Urinary bladder (tissue), 4 donors: ENCODE results near the gene AMBRA1. TPM values are rescaled to one million over a fixed set of nuclear protein-coding genes. Genes with fewer than 3 reads are reported as not detected.

ENCODE experiments used
- DNase-seq: peaks from one replicate; pipeline ENCODE4 v3.0.0-alpha.2; 2015; ENCODE audit errors: extremely low spot score
- H3K27ac ChIP-seq: one replicate; pipeline ENCODE4 v1.5.1; 2013; ENCODE audit warnings: low read depth, mild to moderate bottlenecking, moderate library complexity
- H3K36me3 ChIP-seq: one replicate; pipeline ENCODE4 v1.6.1; 2013; ENCODE audit warnings: mild to moderate bottlenecking, moderate library complexity; ENCODE audit not compliant: insufficient read depth
- H3K4me1 ChIP-seq: one replicate; pipeline ENCODE4 v1.6.1; 2013; ENCODE audit warnings: mild to moderate bottlenecking, moderate library complexity; ENCODE audit not compliant: insufficient read depth
- H3K4me3 ChIP-seq: one replicate; pipeline ENCODE4 v1.5.1; 2013; ENCODE audit warnings: low read depth, low read length
- WGBS: extraction: QIAGEN DNeasy Blood & Tissue Kit; methylation state at CpG from one replicate; pipeline ENCODE4 v1.1.7; 2013; 5-methylcytosine and 5-hydroxymethylcytosine counted together
- polyA plus RNA-seq: library from polyadenylated mRNA; stranded (reverse); fragments of 200-250 nt; gene quantifications from one replicate; pipeline ENCODE4 v1.2.3, GENCODE V29; 2013
- total RNA-seq: library from RNA; depleted of rRNA; stranded (reverse); fragments of >200 nt; gene quantifications from one replicate; pipeline ENCODE4 v1.2.3, GENCODE V29; 2014
- donor health status: healthy with polysubstance abuse.
- donor health status: healthy.

Gene AMBRA1
- total and polyA plus RNA-seq, 2 donors: 21.9 to 22.9 TPM

- no peaks in the 10 kb centered on the region for H3K4me1 ChIP-seq
- no peak overlapping the region for H3K4me3 ChIP-seq
- no peaks in the 10 kb centered on the region for H3K36me3 ChIP-seq
- DNase-seq: no peak
- no peak overlapping the region for H3K27ac ChIP-seq
Measured at GRCh38 chr11:46490666-46491065, 103.2 kb downstream of the AMBRA1 start.

DNA sequence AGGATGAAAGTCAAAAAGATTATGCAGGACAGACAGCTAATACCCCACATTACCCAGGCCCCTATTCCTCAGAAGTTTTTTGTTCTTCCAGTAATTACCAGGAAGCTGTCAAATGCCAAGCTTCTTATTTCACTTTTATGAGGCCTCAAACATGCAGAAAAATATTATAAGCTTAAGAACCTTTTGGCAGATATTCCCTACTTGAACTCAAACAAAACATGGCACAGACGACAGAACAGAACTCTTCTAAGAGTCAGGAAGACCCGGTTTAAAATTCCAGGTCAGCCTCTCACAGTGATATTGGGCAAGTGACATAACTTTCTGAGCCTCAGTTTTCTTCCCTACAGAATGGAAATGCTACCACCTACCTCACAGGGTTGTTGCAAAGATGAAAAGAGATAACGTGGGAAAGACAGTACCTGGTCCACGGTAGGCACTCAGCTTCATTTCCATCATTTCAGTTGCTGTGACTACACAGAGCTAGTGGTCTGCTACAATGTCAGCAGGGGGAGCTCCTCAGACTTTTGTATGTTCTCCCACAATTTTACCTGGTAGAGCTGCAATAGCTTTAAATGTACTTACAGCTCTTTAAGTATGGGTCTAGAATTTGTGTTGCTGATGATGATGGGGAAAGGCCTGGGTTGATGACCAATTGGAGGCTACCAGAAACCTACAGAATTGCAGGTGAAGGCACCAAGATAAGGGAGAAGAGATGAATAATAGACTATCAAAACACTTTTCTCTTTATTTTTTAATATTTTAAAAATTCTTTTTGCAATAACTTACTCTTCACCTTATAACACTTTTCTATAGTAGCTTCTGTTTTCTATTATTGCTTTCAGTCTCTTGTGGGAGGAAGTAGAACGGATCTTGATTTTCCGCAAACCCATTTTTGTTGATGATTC, 103.9 kb downstream of the AMBRA1 start:
- Histone ChIP-seq H3K36me3 (no peaks in the 10 kb centered on the region), H3K4me3 (no peak overlapping the region), H3K27ac (no peak overlapping the region), H3K4me1 (no peaks in the 10 kb centered on the region)
- 68% methylated on average over 6 of the region's 6 CpGs for WGBS
- no peak for DNase-seq

- Histone ChIP-seq H3K4me3 (no peak overlapping the region), H3K36me3 (no peaks in the 10 kb centered on the region), H3K27ac (no peak overlapping the region), H3K4me1 (no peaks in the 10 kb centered on the region)
- WGBS: 70% methylated on average over 4 of the region's 4 CpGs
- DNase-seq: no peak
Measured at GRCh38 chr11:46485856-46486443, 107.9 kb downstream of the AMBRA1 start.

- Histone ChIP-seq H3K4me1 (no peaks in the 10 kb centered on the region), H3K4me3 (no peak overlapping the region), H3K36me3 (no peaks in the 10 kb centered on the region), H3K27ac (no peak overlapping the region)
- no peak for DNase-seq
Measured at GRCh38 chr11:46484101-46484500, 109.7 kb downstream of the AMBRA1 start.

- H3K36me3 ChIP-seq: no peaks in the 10 kb centered on the region
- DNase-seq: no peak
- WGBS: 48% methylated on average over 3 of the region's 3 CpGs
- H3K4me3 ChIP-seq: no peak overlapping the region
- H3K27ac ChIP-seq: no peak overlapping the region
- no peaks in the 10 kb centered on the region for H3K4me1 ChIP-seq
Measured at GRCh38 chr11:46480909-46481308, 112.9 kb downstream of the AMBRA1 start.

- Histone ChIP-seq H3K4me1 (no peaks in the 10 kb centered on the region), H3K4me3 (no peak overlapping the region), H3K36me3 (no peaks in the 10 kb centered on the region), H3K27ac (no peak overlapping the region)
- 95% methylated on average over 2 of the region's 2 CpGs for WGBS
- DNase-seq: no peak
Measured at GRCh38 chr11:46480166-46480726, 113.6 kb downstream of the AMBRA1 start.

GRCh38 chr11:46479601-46480000, 114.2 kb downstream of the AMBRA1 start:
- Histone ChIP-seq H3K4me3 (no peak overlapping the region), H3K4me1 (no peaks in the 10 kb centered on the region), H3K36me3 (no peaks in the 10 kb centered on the region), H3K27ac (no peak overlapping the region)
- DNase-seq: no peak
- 96% methylated on average over 7 of the region's 7 CpGs for WGBS

DNA sequence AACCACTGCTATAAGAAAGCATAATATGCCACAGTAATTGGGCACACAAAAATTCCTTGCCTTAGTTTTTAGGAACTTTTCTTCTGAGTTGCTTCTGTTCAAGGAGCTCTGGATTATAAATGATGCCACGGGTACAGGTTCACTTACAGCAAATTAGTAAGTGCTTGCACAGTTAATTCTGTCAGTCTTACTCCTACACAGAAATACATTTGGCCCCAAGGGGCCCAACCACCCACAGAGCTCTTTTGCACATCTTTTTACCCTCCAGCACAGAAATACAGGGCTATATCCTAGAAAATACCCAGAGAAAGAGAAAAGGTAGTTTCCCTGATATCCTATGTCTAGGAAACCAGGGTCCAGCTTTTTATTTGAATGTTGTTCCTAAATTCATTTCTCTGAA, 115.6 kb downstream of the AMBRA1 start:
- WGBS: 39% methylated on average over 1 of the region's 1 CpG
- no peaks in the 10 kb centered on the region for H3K36me3 ChIP-seq
- H3K4me3 ChIP-seq: no peak overlapping the region
- no peak for DNase-seq
- H3K4me1 ChIP-seq: no peaks in the 10 kb centered on the region
- no peak overlapping the region for H3K27ac ChIP-seq

DNA sequence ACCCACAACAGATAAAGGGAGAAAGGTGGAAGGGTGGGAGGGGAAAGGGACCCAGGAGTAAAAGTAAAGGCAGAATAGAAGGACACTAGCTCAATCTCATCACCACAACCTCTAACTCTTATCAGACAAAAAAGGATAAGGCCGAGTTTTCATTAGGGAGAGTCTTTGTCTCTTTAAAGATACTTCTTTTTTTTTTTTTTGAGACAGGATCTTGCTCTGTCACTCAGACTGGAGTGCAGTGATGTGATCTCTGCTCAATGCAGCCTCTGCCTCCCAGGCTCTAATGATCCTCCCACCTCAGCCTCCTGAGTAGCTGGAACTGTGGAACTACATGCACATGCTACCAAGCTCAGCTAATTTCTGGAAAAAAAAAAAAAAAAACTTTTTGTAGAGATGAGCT, 116.7 kb downstream of the AMBRA1 start:
- Histone ChIP-seq H3K36me3 (no peaks in the 10 kb centered on the region), H3K4me3 (no peak overlapping the region), H3K27ac (no peak overlapping the region), H3K4me1 (no peaks in the 10 kb centered on the region)
- DNase-seq: no peak
- 82% methylated on average over 1 of the region's 1 CpG for WGBS

DNA sequence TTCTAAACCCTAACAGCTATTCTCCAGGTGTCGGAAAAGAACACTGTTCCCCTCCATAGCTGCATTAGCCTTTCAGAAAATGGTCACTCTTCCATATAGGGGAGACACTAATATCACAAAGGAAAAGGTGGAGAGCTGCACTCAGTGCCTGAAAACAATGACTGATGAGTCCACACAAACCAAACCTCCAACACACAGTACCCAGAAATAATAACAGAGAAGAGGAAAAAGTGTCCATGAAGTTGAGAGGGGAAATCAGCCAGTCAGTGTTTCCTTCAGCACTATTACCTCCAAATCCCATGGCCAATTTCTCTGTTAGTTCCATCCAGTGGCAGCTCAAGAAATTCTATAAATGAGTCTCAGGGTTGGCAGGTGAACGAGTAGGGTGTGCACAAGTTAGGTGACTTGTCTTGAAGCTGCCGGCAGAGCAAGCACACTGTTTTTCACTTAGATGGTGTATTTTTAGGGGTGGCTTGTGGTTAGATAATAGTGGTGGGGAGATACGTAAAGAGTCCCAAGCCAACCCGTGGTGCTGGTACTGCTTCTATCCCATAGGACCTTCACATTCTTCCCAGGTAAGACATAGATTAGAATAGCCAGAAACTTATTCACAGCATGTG, 117.8 kb downstream of the AMBRA1 start:
- no peak for DNase-seq
- no peak overlapping the region for H3K4me3 ChIP-seq
- no peaks in the 10 kb centered on the region for H3K4me1 ChIP-seq
- WGBS: 90% methylated on average over 5 of the region's 5 CpGs
- H3K36me3 ChIP-seq: no peaks in the 10 kb centered on the region
- H3K27ac ChIP-seq: no peak overlapping the region

DNA sequence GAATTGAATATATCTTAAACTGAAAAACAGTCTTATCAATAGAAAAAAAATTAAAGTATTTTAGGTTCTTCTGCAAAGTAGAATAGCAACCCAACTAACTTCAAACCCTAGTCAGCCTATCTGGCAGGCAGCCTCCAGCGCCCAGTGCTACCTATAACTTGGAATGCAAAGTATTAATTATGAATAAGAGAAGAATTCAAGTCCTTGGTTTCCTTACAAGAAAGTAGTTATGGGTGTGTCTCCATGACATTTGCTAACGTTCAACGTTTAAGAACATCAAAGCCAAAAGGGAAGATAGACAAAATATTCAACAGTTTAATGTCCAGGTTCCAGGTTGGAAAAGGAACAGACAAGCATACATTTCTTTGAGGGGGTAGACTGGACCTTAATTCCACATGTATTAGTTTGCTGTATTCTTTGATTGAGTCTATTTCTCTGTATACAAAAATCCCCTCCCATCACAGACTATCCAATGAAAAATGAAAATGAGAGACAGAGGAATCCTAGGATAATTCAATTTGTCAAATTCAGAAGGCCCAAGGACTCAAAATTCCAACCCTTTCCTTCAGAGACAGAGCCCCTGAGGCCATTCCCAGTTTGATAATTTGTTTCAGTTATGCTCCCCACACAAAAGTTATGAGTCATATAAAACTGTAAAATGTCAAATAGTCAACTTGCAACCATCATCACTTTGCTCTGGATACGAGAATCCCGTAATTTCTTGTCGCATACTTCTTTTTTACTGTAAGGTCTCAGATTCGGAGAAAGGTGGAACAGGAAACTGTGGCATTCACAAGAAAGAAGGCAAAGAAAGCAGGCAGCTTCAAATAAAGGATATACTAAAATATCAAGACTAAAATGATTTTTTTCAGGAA, 118.5 kb downstream of the AMBRA1 start:
- no peaks in the 10 kb centered on the region for H3K4me1 ChIP-seq
- H3K4me3 ChIP-seq: no peak overlapping the region
- DNase-seq: no peak
- no peaks in the 10 kb centered on the region for H3K36me3 ChIP-seq
- 84% methylated on average over 7 of the region's 7 CpGs for WGBS
- no peak overlapping the region for H3K27ac ChIP-seq

DNA sequence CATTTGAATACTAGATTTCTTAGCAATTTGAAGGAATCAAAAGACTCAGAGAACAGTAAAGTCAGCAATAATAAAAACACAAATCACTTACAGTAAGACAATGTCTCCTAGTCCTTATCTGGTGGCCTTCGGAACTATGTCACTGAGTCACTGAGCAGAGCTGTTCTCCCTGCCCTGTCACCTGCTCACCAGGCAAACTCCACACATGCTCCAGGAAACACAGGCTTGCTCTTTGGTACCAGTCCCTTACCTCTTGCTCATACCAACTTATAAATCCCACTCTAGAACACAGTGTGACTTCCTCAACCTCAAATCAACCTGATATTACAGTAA, 121.2 kb downstream of the AMBRA1 start:
- no peaks in the 10 kb centered on the region for H3K36me3 ChIP-seq
- no peak for DNase-seq
- no peaks in the 10 kb centered on the region for H3K4me1 ChIP-seq
- 75% methylated on average over 1 of the region's 1 CpG for WGBS
- no peak overlapping the region for H3K27ac ChIP-seq
- H3K4me3 ChIP-seq: no peak overlapping the region

GRCh38 chr11:46471943-46472661, 121.7 kb downstream of the AMBRA1 start:
- no peak overlapping the region for H3K27ac ChIP-seq
- 89% methylated on average over 5 of the region's 5 CpGs for WGBS

More at GRCh38 chr11:46471943-46472661, 121.7 kb downstream of the AMBRA1 start:
- no peak overlapping the region for H3K4me3 ChIP-seq
- no peaks in the 10 kb centered on the region for H3K4me1 ChIP-seq
- no peak for DNase-seq
- H3K36me3 ChIP-seq: no peaks in the 10 kb centered on the region
